HuH-7.5 (cell line): ENCODE measurements around the gene UNC13D.
A peak's percentile ranks its signal among the peaks of the same experiment; 100 is the strongest.
"Not testable (repeated sequence)": the region's sequence is repeated elsewhere in the genome, so short reads cannot be mapped to it uniquely, and the experiment has no call there.

Experiments
- DNase-seq: peaks from one replicate; pipeline ENCODE4 v3.0.0; 2011; ENCODE audit warnings: low spot score

The UNC13D gene

DNA sequence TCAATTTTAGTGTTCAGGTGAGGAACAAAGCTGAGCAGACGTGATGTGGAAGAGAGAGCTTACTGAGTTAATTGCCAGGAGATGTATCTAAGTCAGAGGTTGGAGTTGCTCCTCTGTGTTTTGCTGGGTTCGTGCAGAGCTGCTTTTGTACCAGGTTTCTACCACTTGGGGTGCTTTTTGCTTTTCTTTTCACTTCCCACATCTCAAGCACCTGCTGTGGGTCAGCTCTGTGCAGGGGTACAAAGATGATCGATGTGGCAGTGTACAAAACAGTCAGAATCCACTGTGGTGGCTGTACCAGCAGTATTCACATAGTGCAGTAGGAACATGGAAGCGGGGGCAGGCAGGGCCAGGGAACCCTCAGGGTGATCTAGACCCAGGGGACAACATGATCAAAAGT lies 44.8 kb downstream of the UNC13D start:
- DNase-seq: no peak

DNA sequence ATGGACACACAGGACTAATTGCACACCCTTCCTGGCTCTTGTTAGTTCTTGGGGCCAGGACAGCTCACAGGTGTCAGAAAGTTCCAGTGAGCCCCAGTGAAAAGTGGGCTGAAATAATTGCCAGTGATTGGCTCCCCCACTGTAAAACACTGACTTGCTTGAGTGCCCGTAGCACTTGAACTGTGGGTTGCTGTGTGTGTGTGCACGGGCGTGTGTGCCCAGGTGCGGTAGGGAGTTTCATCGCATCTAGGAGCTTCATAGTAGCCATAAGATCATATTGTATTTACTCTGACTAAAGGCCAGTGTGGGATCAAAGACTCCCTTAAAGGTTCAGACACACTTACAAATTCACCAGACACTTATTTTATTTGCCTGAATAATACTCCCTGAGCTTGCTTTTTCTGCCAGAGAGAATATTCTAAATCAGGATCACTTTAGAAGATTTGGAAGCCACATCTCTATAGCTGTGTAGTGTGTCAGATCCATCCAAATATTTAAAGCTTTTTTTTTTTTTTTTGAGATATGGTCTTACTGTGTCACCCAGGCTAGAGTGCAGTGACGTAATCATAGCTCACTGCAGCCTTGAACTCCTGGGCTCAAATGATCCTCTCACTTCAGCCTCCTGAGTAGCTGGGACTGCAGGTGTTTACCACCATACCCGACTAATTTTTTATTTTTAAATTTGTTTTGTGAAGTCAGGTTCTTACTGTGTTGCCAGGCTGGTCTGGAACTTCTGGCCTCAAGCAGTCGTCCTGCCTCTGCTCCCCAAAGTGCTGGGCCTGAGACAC lies 48.2 kb downstream of the UNC13D start:
- no peak for DNase-seq

DNA sequence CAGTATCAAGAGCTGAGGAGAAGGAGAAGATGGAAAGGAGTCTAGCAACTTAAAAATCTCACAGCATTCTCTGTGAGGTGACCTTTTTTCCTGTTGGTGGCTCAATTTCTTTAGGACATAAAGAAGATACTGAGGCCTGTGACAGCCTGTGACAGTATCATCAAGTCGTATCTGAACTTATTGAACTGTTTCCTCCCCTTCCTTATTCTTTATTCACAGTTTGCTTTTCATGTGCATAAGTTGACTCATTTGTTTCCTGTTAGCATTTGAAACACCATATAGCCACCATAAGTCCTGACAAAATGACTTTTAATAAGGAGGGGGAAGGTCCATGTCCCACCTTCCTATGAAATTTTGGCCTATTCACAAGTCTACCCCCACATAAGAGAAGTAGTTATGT lies 50.7 kb downstream of the UNC13D start:
- no peak for DNase-seq

DNA sequence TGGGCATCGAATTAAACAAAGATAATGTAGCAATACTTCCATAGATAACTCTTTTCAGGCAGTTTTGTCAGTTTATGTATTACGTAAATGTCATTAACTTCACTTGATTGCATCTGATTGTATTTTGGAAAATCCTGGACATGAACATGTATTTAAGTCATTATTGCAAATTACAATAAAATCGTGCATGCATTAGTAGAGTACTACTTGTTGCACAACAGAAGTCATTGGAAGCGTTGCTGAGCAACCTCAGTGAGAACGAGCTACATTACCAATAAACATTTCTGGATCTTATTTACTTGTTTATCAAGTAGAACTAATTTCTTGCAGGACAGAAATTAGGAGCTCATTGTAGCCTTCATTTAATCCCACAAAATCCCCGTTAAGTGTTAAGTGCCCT lies 53.0 kb downstream of the UNC13D start:
- DNase-seq: no peak

DNA sequence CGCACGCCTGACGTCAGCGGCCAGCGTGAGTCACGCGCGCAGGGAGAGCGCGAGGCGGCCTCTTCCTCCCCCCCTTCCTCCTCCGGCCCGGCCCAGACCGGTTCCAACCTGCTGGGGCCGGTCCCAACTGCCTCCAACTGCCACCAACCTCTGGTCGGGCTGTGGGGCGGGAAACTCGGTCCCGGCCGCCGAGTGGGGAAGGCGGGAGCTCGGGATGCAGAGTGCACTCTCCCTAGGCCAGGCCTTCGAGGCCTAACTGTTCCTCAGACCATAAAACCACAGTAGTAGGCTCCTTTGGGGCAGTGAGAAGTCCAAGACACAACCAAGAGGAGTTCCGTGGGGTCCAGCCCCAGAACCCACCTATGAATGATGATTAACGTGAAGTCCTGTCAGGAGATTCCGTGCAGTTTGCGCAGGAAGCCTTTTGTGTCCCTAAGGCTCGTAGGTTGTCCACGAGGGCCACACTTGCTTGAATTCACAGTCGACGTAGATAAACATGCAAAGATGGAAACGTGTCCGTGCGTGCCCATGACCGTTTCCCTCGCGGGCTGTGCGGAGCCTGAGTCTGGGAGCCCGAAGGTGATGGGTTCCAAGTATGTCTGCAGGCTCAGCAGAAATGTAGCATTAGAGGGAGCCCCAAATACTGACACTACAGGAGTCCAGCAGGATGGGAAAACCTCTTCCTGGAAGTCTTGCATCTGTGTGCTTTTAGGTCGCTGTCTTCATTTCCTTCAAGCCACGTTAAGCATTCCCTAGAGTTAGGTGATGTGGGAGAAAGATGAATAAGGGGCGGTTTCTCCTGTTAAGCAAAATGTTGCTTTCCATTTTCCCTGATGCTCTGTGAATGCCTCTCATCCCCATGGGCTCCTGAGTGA lies 59.0 kb downstream of the UNC13D start:
- DNase-seq: no peak

DNA sequence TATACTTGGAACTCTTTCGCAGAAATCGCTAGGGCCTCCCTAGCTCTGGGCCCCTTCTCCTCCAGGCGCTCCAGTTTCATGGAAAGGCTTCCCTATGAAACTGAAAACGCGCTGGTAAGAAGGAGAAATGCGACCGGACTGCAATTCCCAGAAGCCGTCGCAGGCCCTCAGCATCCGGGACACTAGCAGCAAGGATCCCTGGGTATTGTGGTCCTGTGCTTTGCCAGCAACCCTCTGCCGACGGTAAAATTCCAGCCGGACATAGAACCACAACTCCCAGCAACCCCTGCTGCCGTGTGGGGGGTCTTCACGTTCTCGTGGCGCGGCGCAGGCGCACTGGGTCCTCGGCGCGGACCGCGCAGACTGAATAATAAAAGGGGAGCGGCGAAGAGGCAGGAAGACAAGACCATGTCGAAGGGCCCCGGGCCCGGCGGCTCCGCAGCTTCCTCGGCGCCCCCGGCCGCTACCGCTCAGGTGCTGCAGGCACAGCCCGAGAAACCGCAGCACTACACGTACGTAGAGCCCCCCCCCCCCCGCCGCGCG lies 59.7 kb downstream of the UNC13D start, which contains the start of gene UNK:
UNK (plus strand) TSS at position 334 of the 543 bp plus-strand sequence; CDS start at position 409, 75 bp downstream.
- peak; percentile 95 for DNase-seq

DNA sequence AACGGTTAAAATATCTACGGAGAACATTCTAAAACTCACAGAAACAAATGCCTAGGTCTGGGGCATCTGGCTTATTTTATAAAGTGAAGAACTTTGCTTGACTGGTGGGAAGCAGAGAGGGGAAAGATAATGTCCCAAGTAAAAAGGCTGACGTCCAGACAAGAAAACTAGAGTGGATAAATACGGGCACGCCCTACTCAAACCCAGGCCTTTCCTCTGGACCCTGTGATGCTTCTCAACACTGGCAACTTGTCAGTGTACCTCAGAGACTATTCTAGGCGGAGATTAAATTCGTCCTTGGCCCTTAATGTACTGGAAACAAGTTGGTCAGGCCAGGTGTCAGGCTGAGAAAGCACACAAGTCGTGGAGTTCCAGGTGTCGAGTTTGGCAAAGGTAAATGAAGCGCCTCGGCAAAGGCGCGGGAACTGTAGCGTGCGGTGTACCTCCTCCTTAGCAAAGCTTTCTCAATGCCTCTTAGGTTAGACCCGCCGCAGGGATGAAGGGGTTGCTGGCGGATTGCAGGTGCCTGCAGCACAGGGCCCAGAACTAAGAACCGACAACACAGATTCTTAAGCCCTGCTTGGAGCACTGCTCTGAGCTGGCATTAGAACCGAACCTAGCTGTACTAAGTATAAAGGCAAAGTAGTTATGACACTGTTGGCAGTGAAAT lies 60.3 kb downstream of the UNC13D start:
- DNase-seq: no peak

DNA sequence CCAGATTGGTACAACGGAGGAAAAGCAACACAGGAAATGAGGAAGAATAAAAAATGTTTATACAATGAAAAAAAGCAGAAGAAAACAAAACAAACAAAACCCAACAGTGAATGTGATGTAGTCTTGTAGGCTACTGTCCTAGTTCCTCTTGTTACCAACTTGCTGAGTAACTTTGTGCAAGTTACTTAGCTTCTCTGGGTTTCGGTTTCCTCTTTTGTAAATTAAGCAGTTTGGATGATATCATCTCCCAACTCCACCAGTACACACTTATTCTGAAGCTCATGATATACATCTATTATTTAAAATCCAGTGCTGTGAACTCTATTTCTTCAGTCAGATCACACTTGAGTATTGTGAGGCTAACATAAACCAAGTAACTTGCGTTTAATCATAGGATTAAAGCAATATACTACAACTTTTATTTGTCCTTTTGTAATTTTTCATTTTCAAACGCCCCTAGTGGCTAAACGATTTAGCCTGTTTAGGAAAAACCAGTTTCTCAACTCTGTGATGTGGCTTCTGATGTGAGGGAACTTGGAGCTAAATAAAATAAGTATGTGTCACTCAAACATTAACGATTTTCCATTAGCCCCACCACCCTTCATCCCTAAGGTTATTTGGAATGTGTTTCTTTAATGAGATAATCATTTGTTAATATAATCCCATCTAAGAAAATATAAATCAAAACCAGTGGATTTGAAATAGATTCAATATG lies 61.0 kb downstream of the UNC13D start:
- DNase-seq: no peak

DNA sequence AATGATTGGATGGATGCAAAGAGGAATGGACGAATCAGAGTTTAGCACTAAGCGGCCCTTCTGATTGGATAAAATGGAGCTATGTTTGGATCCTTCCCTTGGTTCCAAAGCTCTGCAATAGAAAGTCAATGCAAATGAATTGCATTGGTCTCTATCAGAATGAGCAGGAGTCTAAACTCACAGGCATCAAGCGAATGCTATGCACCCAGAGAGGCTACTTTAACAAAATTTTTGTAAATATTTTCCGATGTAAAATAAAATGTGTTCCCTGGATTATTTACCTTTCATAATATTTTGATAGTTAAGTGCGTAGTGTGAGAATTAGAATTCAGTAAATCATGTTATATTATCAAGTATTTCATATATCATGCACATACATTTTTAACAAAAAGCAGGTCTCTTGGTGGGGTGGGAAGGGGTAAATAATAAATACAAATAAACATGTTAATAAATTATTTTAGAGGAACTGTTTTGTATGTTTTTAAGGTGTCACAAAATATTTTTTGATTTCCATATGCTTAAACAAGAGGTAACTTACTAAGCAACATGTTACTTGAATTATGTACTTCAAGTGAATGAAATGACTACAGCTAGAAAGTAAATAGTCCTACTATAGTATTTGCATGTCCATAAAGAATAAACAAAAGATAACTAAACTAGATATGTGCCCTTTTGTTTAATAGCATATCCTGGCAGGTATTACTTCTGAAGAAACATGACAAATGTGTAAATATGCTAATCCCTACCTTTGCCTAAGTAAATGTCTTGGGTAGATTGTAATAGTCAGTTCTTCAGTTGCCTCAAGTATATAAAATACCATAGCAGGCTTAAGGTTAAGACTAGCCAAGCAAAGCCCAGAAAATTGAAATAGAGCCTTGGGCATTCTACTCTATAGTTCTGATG lies 64.0 kb downstream of the UNC13D start:
- DNase-seq: no peak

DNA sequence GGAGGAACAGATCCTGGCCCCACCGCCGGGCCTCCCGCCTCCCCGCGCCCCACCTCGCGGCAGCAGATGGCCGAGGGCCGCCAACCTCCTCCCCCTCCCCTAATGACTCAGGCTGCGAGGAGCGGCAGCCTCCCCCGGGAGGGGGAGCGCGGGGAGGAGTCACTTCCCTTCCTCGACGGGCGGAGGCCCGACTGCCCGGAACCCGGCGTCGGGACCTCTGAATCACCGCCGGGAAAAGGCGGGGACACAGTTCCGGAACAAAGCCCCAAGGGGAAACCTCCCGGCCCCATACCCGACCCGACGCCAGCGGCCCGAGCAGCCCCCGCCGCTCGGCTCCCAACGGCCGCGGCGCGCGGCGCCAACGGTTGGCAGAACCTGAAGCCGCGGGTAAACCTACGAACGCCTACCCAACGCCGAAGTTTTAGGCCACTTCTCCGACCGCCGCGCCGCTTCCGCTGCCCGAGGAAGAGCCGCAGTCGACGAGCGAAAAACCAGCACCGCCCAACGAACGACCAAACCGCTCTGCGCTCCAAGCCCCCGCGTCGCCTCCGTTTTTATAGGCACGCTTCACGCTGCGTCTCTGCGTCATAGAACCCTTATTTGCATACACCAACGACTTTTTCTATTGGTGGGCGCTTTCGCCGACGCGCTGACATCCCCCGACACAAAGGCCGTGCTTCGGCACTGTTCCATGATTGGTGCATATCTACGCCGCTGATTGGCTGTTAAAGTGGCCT lies 64.8 kb downstream of the UNC13D start:
- peak; percentile 99 for DNase-seq

DNA sequence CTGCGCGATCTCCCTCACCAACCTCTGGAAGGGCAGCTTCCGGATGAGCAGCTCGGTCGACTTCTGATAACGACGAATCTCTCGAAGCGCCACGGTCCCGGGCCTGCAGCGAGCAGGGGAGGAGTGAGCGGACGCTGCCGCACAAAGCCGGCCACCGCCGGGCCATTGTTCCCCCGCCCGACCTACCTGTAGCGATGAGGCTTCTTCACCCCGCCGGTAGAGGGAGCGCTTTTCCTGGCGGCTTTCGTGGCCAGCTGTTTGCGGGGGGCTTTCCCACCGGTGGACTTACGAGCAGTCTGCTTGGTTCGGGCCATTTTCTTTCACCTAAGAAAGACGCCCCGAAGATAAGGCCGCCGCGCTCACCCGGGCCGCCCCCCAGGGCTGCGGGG lies 65.3 kb downstream of the UNC13D start:
- DNase-seq: no peak

DNA sequence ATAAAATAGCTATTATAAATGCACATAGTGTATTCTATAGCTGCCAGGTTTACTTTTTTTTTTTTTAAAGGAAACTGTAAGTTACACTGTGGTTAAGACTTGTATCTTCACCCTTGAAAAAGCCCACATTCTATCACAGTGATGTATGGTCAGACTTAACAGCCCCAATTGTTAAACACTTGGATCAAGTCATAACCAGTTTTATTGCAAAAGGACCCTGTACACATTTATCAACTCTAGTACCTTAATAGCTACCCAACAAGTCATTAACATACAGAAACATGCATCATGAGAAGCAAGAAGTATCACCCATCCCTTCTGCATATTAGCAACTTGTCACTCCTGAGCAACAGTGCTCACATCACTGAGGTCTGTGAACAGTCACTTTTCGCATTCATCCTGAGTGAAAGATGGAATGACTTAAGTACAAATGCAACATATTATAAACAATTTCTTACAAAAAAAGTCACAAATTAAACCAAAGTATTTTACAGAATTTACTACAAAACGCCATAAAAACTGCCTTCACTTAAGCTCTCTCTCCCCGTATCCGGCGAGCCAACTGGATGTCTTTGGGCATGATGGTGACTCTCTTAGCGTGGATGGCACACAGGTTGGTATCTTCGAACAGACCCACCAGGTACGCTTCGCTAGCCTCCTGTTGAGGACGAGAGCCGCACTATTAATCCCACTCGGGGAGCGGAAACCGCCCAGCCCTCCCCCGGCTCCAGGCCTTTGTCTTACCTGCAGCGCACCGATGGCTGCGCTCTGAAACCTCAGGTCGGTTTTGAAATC lies 65.9 kb downstream of the UNC13D start:
- not testable (repeated sequence) for DNase-seq

DNA sequence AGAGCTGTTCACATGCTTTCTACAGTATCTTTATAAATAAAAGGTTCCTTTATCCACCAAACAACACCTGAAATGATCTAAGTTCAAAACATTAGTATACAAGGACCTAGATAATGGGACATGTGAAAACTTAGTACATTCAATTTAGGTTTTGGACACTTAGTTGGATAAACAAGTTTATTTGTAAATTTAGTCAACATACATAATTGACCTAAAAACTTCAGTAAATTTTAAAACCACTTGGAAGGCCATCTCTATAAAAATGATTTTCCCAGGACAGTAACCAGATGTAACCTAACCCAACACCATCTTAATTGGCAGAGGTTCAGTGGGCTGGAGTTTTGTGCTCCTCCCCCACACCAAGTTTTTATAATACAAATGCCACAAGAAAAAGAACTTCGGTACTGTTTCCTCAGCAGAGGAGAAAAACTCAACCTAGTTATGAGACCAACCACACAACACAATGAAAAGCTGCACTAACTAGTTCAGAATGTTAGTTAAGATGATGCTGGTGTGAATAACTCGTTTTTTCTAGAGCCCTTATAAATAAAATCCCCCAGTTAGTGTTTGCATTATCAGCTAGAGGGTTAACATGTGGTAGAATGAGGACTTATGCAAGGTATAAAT lies 66.8 kb downstream of the UNC13D start:
- DNase-seq: no peak
